ENCODE results near the gene MAD1L1.

DNA sequence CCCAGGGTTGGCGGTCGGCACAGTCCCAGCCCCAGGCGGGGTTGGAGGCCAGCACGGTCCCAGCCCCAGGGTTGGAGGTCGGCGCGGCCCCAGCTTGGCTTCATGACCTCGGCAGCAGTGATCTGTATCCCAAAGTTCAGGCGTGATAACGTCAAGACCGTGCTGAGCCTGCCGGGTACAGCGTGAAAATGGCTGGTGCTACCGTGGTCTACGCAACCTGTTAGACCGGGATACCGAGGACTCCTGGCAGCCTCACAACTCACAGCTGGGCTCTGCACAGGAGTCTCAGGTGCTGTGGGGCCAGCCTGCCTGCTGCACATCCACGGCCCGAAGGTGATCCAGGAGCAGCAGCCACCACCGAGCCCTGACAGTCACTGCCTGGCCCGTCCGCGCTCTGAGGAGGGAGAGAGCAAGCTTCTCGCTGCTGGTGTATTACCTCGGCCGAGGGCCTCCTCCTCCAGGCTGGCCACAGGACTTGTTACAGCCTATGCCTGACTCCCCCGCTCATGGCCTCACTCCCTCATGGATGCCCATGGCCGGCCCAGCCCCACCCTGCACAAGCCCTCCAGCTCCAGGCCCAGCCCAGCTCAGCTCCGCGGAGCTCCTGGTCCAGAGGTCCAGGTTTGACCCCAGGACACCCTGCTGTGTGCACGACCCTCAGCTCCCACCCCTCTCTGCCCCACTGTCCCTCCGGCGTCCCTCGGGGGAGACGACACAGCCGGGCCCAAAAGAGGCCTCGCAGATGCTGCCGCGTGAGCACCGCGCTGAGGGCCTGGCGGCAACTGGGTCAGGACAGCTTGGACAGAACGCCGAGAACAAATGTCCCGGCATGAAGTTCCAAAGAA, 406.6 kb downstream of the MAD1L1 start:
- TF ChIP-seq, protein P1, sequence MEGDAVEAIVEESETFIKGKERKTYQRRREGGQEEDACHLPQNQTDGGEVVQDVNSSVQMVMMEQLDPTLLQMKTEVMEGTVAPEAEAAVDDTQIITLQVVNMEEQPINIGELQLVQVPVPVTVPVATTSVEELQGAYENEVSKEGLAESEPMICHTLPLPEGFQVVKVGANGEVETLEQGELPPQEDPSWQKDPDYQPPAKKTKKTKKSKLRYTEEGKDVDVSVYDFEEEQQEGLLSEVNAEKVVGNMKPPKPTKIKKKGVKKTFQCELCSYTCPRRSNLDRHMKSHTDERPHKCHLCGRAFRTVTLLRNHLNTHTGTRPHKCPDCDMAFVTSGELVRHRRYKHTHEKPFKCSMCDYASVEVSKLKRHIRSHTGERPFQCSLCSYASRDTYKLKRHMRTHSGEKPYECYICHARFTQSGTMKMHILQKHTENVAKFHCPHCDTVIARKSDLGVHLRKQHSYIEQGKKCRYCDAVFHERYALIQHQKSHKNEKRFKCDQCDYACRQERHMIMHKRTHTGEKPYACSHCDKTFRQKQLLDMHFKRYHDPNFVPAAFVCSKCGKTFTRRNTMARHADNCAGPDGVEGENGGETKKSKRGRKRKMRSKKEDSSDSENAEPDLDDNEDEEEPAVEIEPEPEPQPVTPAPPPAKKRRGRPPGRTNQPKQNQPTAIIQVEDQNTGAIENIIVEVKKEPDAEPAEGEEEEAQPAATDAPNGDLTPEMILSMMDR (IDR thresholded peaks at IDR 0.05): no peak
- no peak for TF ChIP-seq POLR2A (IDR thresholded peaks at IDR 0.05)
- TF ChIP-seq EP300 (IDR thresholded peaks at IDR 0.05): no peak
